Mucosa of descending colon (tissue), 3 donors: ENCODE results near the gene KCNG2. TPM values are rescaled to one million over a fixed set of nuclear protein-coding genes. Genes with fewer than 3 reads are reported as not detected.

Experiments used
- ATAC-seq: fragments of 200-7000 bp; cut with Tn5 transposase; one replicate; pipeline ENCODE4 v1.9.1; 2020; ENCODE audit warnings: mild to moderate bottlenecking, moderate library complexity
- DNase-seq, 3 donors: peaks; one replicate each; pipeline ENCODE4 v3.0.0-alpha.2; 2020
- H3K36me3 ChIP-seq: fragments of 200-600 bp; one replicate; pipeline ENCODE4 v1.8.0; 2021; ENCODE audit warnings: low read depth, mild to moderate bottlenecking
- H3K4me1 ChIP-seq: fragments of 200-600 bp; one replicate; pipeline ENCODE4 v1.8.0; 2021; ENCODE audit warnings: low read depth, mild to moderate bottlenecking
- H3K4me3 ChIP-seq: fragments of 200-600 bp; one replicate; pipeline ENCODE4 v1.8.0; 2021; ENCODE audit warnings: mild to moderate bottlenecking
- H3K9me3 ChIP-seq: fragments of 200-600 bp; one replicate; pipeline ENCODE4 v1.8.0; 2021; ENCODE audit warnings: mild to moderate bottlenecking
- CTCF ChIP-seq: fragments of 200-600 bp; IDR thresholded peaks from one replicate; pipeline ENCODE4 v1.8.0; 2022; ENCODE audit warnings: antibody characterized with exemption, mild to moderate bottlenecking
- intact Hi-C, 2 donors: fragments of 100-400 bp; cut with DNase I in 1 of 2; cut with micrococcal nuclease in 1 of 2; formaldehyde crosslinking; loops; one replicate each; pipeline versions ENCODE4 v1.11.0 to v1.11.1; 2022; cut with DNase I, micrococcal nuclease
- total RNA-seq, 3 donors: library from RNA; stranded (reverse); fragmentation: NEBNext Ultra II Directional in 2 of 3; extraction: Animal tissue kit (Norgen Biotek cat#: 25700) in 2 of 3; gene quantifications; one replicate each; pipeline versions ENCODE4 v1.2.1 to v1.2.4, GENCODE V29; 2021 to 2023
- donor health status: DM: no; HTN: no; CAD: no; lungs with moderate emphysema.
- donor health status: DM: no; HTN: no; CAD: no.
- donor health status: DM: no; HTN: yes; CAD: no.

The KCNG2 gene
- total RNA-seq, 3 donors from 2014 or later: 0.19 TPM; not detected in 2

- no peaks in the 10 kb centered on the region for H3K9me3 ChIP-seq
- DNase-seq (no peak), ATAC-seq (no peak)
- H3K4me3 ChIP-seq: no peak overlapping the region
- H3K36me3 ChIP-seq: no peaks in the 10 kb centered on the region
- H3K4me1 ChIP-seq: no peaks in the 10 kb centered on the region
- TF ChIP-seq CTCF: no peak
- intact Hi-C loops: no loop called here
Observed at GRCh38 chr18:79910563-79911343, 113.0 kb downstream of the KCNG2 start.

GRCh38 chr18:79911344-79912270 is 113.9 kb downstream of the KCNG2 start:
- H3K9me3 ChIP-seq: no peaks in the 10 kb centered on the region
- intact Hi-C loops: no loop called here
- H3K4me1 ChIP-seq: no peaks in the 10 kb centered on the region
- TF ChIP-seq CTCF: no peak
- H3K36me3 ChIP-seq: no peaks in the 10 kb centered on the region
- no peak for ATAC-seq
- H3K4me3 ChIP-seq: no peak overlapping the region
- DNase-seq: no peak

GRCh38 chr18:79912409-79912991 is 114.8 kb downstream of the KCNG2 start:
- no peaks in the 10 kb centered on the region for H3K4me1 ChIP-seq
- no peak overlapping the region for H3K4me3 ChIP-seq
- no peak for TF ChIP-seq CTCF
- DNase-seq: no peak
- intact Hi-C loops: no loop called here
- no peaks in the 10 kb centered on the region for H3K36me3 ChIP-seq
- ATAC-seq: peak; percentile 20
- H3K9me3 ChIP-seq: no peaks in the 10 kb centered on the region

GRCh38 chr18:79912994-79913831 is 115.5 kb downstream of the KCNG2 start:
- no peak for TF ChIP-seq CTCF
- H3K4me1 ChIP-seq: no peaks in the 10 kb centered on the region
- ATAC-seq (peak; percentile 5), DNase-seq (no peak)
- no peak overlapping the region for H3K4me3 ChIP-seq
- no peaks in the 10 kb centered on the region for H3K9me3 ChIP-seq
- H3K36me3 ChIP-seq: no peaks in the 10 kb centered on the region
- intact Hi-C loops: no loop called here

- intact Hi-C loops: no loop called here
- no peak for TF ChIP-seq CTCF
- H3K36me3 ChIP-seq: peaks cover 7% of the 10 kb centered on the region
- no peaks in the 10 kb centered on the region for H3K4me1 ChIP-seq
- H3K9me3 ChIP-seq: no peaks in the 10 kb centered on the region
- peak in 1 of 3 donors; percentile 20 for DNase-seq
- H3K4me3 ChIP-seq: no peak overlapping the region
- no peak for ATAC-seq
Observed at GRCh38 chr18:79914614-79915160, 116.9 kb downstream of the KCNG2 start.
